ENCODE measurements around the gene FAM222A.

DNA sequence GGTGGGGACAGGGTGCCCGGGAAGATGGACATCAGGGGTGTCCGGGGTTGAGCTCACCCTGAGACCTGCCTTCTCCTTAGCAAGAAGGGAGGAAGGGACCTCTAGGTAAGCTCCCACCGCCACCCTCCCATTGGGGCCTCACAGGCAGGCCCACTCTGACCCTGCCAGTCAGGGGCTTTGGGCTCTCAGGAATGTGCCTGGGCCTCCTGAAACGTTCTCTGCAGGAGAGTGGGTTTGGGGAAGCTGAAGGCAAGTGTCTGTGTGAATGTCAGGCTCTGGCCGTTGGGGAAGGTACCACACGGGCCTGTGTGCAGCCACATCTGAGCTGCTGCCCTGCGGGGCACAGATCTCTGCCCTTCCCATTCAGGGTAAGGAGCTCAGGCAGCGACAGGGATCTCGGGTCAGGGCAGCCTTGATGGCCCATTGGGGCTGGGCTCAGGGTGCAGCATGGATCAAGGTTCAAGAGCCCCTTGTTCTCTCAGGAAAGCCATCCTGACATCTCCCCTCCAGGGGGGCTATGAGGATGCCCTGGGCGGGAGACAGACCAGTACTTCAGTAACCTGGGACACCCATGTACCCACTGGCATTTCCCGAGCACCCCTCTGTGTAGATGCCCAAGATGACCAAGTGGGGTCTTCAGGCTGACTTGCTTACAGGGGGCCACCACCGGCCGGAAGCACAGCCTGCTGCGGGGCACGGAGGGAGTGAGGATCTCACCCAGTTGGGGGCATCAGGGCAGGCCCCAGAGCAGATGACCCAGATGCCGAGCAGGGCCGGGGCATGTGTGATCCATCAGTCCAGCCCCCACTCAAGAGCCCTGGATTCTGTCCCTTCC lies 29.7 kb downstream of the FAM222A start:
- TF ChIP-seq, protein P1, sequence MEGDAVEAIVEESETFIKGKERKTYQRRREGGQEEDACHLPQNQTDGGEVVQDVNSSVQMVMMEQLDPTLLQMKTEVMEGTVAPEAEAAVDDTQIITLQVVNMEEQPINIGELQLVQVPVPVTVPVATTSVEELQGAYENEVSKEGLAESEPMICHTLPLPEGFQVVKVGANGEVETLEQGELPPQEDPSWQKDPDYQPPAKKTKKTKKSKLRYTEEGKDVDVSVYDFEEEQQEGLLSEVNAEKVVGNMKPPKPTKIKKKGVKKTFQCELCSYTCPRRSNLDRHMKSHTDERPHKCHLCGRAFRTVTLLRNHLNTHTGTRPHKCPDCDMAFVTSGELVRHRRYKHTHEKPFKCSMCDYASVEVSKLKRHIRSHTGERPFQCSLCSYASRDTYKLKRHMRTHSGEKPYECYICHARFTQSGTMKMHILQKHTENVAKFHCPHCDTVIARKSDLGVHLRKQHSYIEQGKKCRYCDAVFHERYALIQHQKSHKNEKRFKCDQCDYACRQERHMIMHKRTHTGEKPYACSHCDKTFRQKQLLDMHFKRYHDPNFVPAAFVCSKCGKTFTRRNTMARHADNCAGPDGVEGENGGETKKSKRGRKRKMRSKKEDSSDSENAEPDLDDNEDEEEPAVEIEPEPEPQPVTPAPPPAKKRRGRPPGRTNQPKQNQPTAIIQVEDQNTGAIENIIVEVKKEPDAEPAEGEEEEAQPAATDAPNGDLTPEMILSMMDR (IDR thresholded peaks at IDR 0.05), result no peak
- TF ChIP-seq EZH2 (IDR thresholded peaks at IDR 0.05), result no peak
